HFF-Myc (cell line): ENCODE measurements around the gene BACH2.

Source experiments
- DNase-seq: peaks from one replicate; pipeline ENCODE4 v3.0.0-alpha.2; 2011; ENCODE audit warnings: low read depth; ENCODE audit errors: extremely low read depth
- H3K4me3 ChIP-seq: replicated peaks from 2 replicates; pipeline ENCODE4 v1.5.1; 2011; ENCODE audit warnings: low read depth, mild to moderate bottlenecking, control low read depth, low read length
- TF ChIP-seq, protein P1 (sequence below): IDR thresholded peaks from 2 replicates; pipeline ENCODE4 v1.5.1; 2012; ENCODE audit warnings: mild to moderate bottlenecking, low read depth, low read length, control low read depth; ENCODE audit errors: missing control alignments

The BACH2 gene

GRCh38 chr6:90290811-90291420, 5.7 kb downstream of the BACH2 start:
- no peak overlapping the region for H3K4me3 ChIP-seq
- TF ChIP-seq, protein P1, sequence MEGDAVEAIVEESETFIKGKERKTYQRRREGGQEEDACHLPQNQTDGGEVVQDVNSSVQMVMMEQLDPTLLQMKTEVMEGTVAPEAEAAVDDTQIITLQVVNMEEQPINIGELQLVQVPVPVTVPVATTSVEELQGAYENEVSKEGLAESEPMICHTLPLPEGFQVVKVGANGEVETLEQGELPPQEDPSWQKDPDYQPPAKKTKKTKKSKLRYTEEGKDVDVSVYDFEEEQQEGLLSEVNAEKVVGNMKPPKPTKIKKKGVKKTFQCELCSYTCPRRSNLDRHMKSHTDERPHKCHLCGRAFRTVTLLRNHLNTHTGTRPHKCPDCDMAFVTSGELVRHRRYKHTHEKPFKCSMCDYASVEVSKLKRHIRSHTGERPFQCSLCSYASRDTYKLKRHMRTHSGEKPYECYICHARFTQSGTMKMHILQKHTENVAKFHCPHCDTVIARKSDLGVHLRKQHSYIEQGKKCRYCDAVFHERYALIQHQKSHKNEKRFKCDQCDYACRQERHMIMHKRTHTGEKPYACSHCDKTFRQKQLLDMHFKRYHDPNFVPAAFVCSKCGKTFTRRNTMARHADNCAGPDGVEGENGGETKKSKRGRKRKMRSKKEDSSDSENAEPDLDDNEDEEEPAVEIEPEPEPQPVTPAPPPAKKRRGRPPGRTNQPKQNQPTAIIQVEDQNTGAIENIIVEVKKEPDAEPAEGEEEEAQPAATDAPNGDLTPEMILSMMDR, result no peak

DNA sequence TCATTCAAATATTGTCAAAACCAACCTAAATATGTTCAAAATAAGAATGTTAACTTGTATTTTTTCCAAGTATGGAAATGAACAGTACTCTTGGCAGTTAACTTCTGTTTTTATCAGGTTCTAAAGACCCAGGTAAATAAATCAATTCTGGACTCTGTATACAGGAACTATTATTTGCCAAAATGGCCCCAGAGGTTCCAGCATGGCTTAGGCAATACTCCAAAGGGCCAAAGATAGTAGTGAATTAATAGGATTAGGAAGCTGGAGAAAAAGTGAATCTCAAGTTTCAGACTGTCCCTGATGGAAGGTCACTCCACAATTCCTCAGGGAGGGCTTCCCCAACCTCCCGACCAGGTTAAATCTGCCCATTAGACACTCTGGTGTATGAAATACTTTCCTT, 6.7 kb downstream of the BACH2 start:
- H3K4me3 ChIP-seq, result no peak overlapping the region
- no peak for DNase-seq
- TF ChIP-seq, protein P1, result no peak

More at GRCh38 chr6:90290811-90291420, 5.7 kb downstream of the BACH2 start:
- no peak for DNase-seq

GRCh38 chr6:90288404-90288803, 8.2 kb downstream of the BACH2 start:
- TF ChIP-seq, protein P1, result no peak
- no peak for DNase-seq
- H3K4me3 ChIP-seq, result no peak overlapping the region

- DNase-seq, result no peak
- TF ChIP-seq, protein P1, result peak; percentile 73
- H3K4me3 ChIP-seq, result no peak overlapping the region
Measured at GRCh38 chr6:90286884-90287488, 9.7 kb downstream of the BACH2 start.

DNA sequence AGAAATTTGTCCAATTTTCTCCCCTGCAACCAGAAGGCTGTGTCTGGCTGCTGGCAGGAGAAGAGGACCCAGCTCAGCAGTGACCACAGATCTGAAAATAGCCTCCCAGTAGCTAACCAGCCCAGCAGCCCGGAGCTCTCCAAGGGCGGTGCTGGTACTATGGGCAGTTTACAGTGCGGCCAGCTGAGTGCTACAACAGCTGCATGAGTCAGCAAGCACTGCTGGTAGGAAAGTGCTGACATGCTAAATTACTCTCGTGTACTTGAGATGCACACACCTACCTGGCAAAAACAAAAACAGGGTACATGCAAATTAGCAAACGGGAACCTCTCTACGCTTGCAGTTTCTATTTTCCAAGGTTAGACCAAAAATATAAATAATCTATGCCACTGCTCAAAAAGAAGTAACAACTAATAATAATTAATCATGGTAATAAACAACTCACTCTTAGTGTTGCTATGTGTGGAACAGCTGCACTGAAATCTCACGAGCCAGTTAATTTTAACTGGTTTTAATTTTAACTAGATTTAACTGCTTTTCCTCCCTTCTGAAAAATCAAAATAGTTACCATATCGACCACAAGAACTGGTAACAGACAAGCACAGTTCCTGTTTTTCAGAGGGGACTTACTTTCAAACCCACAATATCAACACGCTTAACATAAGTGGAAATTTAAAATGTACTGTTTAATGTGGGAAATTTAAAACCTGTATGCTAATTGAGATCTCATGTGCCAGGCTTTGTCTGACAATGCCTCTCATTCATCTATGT, 10.8 kb downstream of the BACH2 start:
- TF ChIP-seq, protein P1, result no peak
- peak overlapping the region; percentile 22 for H3K4me3 ChIP-seq
- DNase-seq, result peak; percentile 64

DNA sequence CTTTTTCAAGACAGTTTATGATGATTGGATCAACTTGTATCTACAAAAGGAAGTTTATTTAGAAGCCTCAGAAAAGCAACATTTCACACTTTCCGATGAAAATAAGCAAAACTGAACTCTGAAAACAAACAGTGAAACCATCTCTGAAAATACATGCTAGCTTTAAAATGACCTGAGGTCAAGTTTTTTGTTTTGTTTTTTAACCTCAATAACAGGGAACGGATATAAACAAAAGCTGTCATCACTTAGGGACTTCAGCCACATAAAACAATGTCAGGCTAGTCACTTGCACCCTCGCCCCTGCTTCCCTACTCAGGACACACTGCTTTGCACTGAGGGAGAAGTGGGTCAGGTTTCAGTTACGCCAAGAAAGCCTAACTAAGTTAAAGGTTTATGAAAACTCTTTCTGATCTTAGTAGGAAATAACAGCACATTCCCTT, 11.6 kb downstream of the BACH2 start:
- TF ChIP-seq, protein P1, result no peak
- H3K4me3 ChIP-seq, result peak overlapping the region; percentile 22
- DNase-seq, result no peak
